Calu3 (cell line): Measurements from ENCODE around the gene BACE2. TPM values are rescaled to one million over a fixed set of nuclear protein-coding genes. Genes with fewer than 3 reads are reported as not detected.
A peak's percentile ranks its signal among the peaks of the same experiment; 100 is the strongest.

Experiments
- BruUV-seq: library from RNA; stranded (reverse); fragments of 400-500 nt; replicated peaks from 2 replicates; lab custom pipeline; 2021; lab: Mats Ljungman, UMichigan
- CTCF ChIA-PET: fragments of 300-600 bp; sonication (Branson Sonifier 250); formaldehyde crosslinking; loops from one replicate; lab custom pipeline; 2022; ENCODE audit warnings: antibody characterized with exemption; lab: Charles Lee
- DNase-seq: peaks from one replicate; pipeline ENCODE4 v3.0.0; 2022
- H3K27ac Mint-ChIP-seq: one replicate; pipeline ENCODE4 v1.8.0; 2022; ENCODE audit warnings: mixed read lengths; ENCODE audit not compliant: unreplicated experiment
- H3K27me3 Mint-ChIP-seq: one replicate; pipeline ENCODE4 v1.8.0; 2022; ENCODE audit warnings: mixed read lengths; ENCODE audit not compliant: unreplicated experiment
- H3K36me3 Mint-ChIP-seq: one replicate; pipeline ENCODE4 v1.8.0; 2022; ENCODE audit warnings: mild to moderate bottlenecking, moderate library complexity, mixed read lengths; ENCODE audit not compliant: insufficient read depth, unreplicated experiment
- H3K4me1 Mint-ChIP-seq: one replicate; pipeline ENCODE4 v1.8.0; 2022; ENCODE audit warnings: mild to moderate bottlenecking, low read depth, mixed read lengths; ENCODE audit not compliant: unreplicated experiment
- H3K4me3 Mint-ChIP-seq: one replicate; pipeline ENCODE4 v1.8.0; 2022; ENCODE audit warnings: mild to moderate bottlenecking, low read depth, moderate library complexity, mixed read lengths; ENCODE audit not compliant: unreplicated experiment
- H3K9me3 Mint-ChIP-seq: one replicate; pipeline ENCODE4 v1.8.0; 2022; ENCODE audit warnings: low read depth, mixed read lengths; ENCODE audit not compliant: unreplicated experiment
- intact Hi-C: fragments of 100-400 bp; cut with micrococcal nuclease; formaldehyde crosslinking; loops from one replicate; pipeline ENCODE4 v1.10.0; 2022; ENCODE audit not compliant: unreplicated experiment
- total RNA-seq: library from RNA; stranded (reverse); gene quantifications from 2 replicates; pipeline ENCODE4 v1.2.3, GENCODE V29; 2022
- TF ChIP-seq, protein P1 (sequence below): fragments of 200-600 bp; IDR thresholded peaks from one replicate; pipeline ENCODE4 v1.8.0; 2022; ENCODE audit warnings: antibody characterized with exemption; ENCODE audit not compliant: unreplicated experiment

The BACE2 gene
- total RNA-seq, 1 experiment from 2014 or later: 59.0 TPM

DNA sequence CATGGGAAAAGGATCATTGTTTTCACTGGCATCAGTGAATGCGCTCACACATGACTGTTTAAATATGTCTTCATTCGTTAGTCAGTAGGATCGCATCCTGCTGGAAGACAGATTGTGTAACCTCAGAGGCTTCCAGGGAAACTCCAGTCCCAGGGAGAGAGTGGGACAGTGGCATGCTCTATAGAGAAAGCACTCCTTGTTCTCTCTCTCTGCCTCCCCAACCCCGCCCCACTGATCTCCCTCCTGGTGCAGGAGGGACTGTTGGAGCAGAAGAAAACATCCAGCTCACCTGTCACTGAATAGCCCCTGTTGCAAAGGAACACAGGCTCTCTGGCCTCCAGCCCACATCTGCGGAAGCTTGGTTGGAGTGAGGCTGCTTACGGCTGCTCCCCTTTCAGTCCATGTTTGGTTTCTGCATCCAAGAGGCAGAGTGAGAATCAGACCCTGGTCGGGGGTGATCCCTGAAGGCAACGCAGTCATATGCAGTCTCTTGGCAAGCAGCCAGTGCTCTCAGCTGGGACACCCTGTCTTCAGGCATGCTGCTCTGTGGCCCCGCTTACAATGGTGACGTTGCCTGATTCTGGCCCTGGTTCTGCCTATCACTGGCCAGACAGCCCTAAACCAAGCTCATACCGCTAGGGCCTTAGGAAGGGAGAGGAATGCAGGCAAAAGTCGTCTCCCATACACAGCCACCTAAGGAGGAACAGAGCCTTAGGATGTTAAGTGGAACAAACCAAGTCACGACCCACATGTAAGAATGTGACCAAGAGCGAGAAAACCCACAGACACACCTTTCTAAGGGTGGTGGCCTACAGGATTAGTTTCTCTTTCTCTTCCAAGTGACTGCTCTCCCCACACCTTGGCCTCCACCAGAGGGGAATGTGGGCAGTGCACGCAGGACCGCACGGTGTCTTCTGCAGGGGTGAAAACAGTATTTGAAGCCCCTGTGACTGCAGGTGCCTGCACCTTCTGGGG, 39.7 kb downstream of the BACE2 start:
- Mint-ChIP-seq H3K36me3 (no peaks in the 10 kb centered on the region), H3K9me3 (no peaks in the 10 kb centered on the region), H3K27ac (no peak overlapping the region), H3K4me3 (no peak overlapping the region), H3K4me1 (no peaks in the 10 kb centered on the region), H3K27me3 (no peaks in the 10 kb centered on the region)
- DNase-seq: peak; percentile 8
- CTCF ChIA-PET: no interaction called here
- intact Hi-C loops: no loop called here
- TF ChIP-seq, protein P1, sequence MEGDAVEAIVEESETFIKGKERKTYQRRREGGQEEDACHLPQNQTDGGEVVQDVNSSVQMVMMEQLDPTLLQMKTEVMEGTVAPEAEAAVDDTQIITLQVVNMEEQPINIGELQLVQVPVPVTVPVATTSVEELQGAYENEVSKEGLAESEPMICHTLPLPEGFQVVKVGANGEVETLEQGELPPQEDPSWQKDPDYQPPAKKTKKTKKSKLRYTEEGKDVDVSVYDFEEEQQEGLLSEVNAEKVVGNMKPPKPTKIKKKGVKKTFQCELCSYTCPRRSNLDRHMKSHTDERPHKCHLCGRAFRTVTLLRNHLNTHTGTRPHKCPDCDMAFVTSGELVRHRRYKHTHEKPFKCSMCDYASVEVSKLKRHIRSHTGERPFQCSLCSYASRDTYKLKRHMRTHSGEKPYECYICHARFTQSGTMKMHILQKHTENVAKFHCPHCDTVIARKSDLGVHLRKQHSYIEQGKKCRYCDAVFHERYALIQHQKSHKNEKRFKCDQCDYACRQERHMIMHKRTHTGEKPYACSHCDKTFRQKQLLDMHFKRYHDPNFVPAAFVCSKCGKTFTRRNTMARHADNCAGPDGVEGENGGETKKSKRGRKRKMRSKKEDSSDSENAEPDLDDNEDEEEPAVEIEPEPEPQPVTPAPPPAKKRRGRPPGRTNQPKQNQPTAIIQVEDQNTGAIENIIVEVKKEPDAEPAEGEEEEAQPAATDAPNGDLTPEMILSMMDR: no peak
- no TSS peak for BruUV-seq

DNA sequence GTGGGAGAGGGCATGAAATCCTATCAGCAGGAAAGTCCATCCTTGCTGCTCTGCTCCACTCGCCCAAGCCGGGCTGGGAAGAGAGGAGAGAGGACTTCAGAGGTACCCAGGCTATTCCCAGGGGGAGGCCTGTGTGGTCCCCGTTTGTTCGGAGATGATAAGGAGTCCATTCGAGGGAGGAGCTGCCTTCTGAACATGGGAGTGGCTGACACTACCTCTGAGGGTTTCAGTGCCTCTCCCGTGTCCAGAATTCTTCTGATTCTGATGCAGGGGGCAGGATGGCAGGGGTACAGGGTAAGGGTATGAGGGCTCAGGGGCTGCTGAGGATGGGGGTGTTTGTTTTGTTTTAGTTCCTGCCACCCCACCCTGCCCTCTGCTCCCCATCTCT, 40.4 kb downstream of the BACE2 start:
- Mint-ChIP-seq H3K9me3 (no peaks in the 10 kb centered on the region), H3K27ac (no peak overlapping the region), H3K36me3 (no peaks in the 10 kb centered on the region), H3K4me3 (no peak overlapping the region), H3K4me1 (no peaks in the 10 kb centered on the region), H3K27me3 (no peaks in the 10 kb centered on the region)
- CTCF ChIA-PET: no interaction called here
- intact Hi-C loops: no loop called here
- TF ChIP-seq, protein P1: no peak
- BruUV-seq: no TSS peak
- DNase-seq: no peak

DNA sequence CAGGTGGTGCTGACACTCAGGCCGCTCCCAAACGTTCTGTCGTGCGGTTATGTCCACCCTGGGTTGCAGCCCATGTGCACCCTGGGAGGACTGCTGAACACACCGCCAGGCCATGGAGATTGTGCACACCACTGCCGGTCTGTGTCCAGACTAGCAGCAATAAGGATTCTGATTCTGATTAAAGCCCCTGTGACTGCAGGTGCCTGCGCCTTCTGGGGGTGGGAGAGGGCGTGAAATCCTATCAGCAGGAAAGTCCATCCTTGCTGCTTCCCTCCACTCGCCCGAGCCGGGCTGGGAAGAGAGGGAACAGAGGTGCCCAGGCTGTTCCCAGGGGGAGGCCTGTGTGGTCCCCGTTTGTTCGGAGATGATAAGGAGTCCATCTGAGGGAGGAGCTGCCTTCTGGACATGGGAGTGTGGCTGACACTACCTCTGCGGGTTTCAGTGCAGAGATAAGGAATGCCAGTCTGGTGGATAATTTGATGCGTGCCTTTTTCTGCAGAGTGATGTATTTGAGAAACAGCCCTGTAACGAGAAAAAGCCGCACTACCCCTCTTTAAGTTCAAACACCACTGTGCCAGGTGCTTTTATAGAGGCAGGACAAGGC, 41.2 kb downstream of the BACE2 start:
- Mint-ChIP-seq H3K4me3 (no peak overlapping the region), H3K27ac (no peak overlapping the region), H3K4me1 (no peaks in the 10 kb centered on the region), H3K27me3 (no peaks in the 10 kb centered on the region), H3K9me3 (no peaks in the 10 kb centered on the region), H3K36me3 (no peaks in the 10 kb centered on the region)
- BruUV-seq: no TSS peak
- TF ChIP-seq, protein P1: no peak
- CTCF ChIA-PET: no interaction called here
- intact Hi-C loops: no loop called here
- no peak for DNase-seq

DNA sequence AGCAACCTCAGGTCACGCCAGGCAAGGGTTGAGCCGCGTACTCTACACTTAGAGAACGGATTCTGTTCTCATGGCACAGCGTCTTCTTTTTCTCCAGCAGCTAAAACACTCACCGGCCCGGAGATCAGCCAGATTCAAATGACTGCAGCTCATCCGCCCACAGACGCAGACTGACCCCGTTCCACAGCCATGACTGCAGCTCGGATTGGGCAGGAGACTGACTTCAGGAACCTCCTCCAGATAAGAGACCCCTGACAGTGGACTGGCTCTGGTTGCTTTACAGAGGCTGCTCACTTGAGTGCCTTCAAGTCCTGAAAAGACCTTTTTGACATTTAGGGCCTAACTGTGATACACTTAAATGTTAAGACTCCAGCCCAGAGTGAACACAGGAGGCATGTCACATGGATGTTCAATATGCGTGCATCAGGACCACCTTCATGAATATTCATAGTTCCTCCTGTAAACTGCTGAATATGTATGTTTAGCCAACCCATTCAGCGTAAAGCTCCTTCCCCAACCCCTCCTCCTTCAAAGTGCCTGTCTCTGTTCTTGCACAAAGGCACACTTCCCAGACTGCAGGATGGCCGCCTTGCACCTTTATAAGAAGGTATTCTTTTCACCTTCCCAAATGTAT, 42.6 kb downstream of the BACE2 start:
- Mint-ChIP-seq H3K9me3 (no peaks in the 10 kb centered on the region), H3K27me3 (no peaks in the 10 kb centered on the region), H3K36me3 (no peaks in the 10 kb centered on the region), H3K27ac (no peak overlapping the region), H3K4me3 (no peak overlapping the region), H3K4me1 (peaks cover 8% of the 10 kb centered on the region)
- TF ChIP-seq, protein P1: no peak
- intact Hi-C loops: no loop called here
- no TSS peak for BruUV-seq
- CTCF ChIA-PET: interaction anchor here (0.7 kb wide), 1 partner anchor 54 kb away, joined by 7 read pairs; no protein-coding TSS in a partner anchor
- DNase-seq: no peak
